ENCODE results near the gene SERPINF2.
A peak's percentile ranks its signal among the peaks of the same experiment; 100 is the strongest.

Gene SERPINF2

GRCh38 chr17:1773696-1774181, 31.1 kb downstream of the SERPINF2 start:
- H3K4me3 ChIP-seq (ENCODE audit: control insufficient read depth, low read depth, low read length) = no peak overlapping the region
- TF ChIP-seq CTCF (IDR thresholded peaks at IDR 0.05; ENCODE audit: control insufficient read depth, insufficient read depth, low read depth, low read length, missing control alignments) = no peak
- no peak for DNase-seq (ENCODE audit: low read depth)

GRCh38 chr17:1774390-1775176, 31.9 kb downstream of the SERPINF2 start:
- TF ChIP-seq CTCF (IDR thresholded peaks at IDR 0.05; ENCODE audit: control insufficient read depth, insufficient read depth, low read depth, low read length, missing control alignments) = no peak
- DNase-seq (ENCODE audit: low read depth) = no peak
- H3K4me3 ChIP-seq (ENCODE audit: control insufficient read depth, low read depth, low read length) = no peak overlapping the region

GRCh38 chr17:1776328-1776727, 33.7 kb downstream of the SERPINF2 start:
- DNase-seq (ENCODE audit: low read depth) = no peak
- no peak for TF ChIP-seq CTCF (IDR thresholded peaks at IDR 0.05; ENCODE audit: control insufficient read depth, insufficient read depth, low read depth, low read length, missing control alignments)
- no peak overlapping the region for H3K4me3 ChIP-seq (ENCODE audit: control insufficient read depth, low read depth, low read length)

GRCh38 chr17:1776857-1777256, 34.2 kb downstream of the SERPINF2 start:
- TF ChIP-seq CTCF (IDR thresholded peaks at IDR 0.05; ENCODE audit: control insufficient read depth, insufficient read depth, low read depth, low read length, missing control alignments) = no peak
- H3K4me3 ChIP-seq (ENCODE audit: control insufficient read depth, low read depth, low read length) = no peak overlapping the region
- no peak for DNase-seq (ENCODE audit: low read depth)

- no peak for TF ChIP-seq CTCF (IDR thresholded peaks at IDR 0.05; ENCODE audit: control insufficient read depth, insufficient read depth, low read depth, low read length, missing control alignments)
- H3K4me3 ChIP-seq (ENCODE audit: control insufficient read depth, low read depth, low read length) = no peak overlapping the region
- peak; percentile 88 for DNase-seq (ENCODE audit: low read depth)
Observed at GRCh38 chr17:1779571-1780131, 37.0 kb downstream of the SERPINF2 start.

GRCh38 chr17:1782171-1782567, 39.5 kb downstream of the SERPINF2 start:
- no peak overlapping the region for H3K4me3 ChIP-seq (ENCODE audit: control insufficient read depth, low read depth, low read length)
- no peak for TF ChIP-seq CTCF (IDR thresholded peaks at IDR 0.05; ENCODE audit: control insufficient read depth, insufficient read depth, low read depth, low read length, missing control alignments)
- DNase-seq (ENCODE audit: low read depth) = no peak

Data from AG09309 (cell line).